WTC11 (cell line): ENCODE results near the gene MEDAG.

ENCODE experiments used
- ATF1 ChIP-seq: sonication (generic); formaldehyde crosslinking; IDR thresholded peaks from 2 replicates; pipeline ENCODE4 v1.8.1; 2023; ENCODE audit warnings: mild to moderate bottlenecking, moderate library complexity, missing genetic modification reagents
- GRHL2 ChIP-seq: fragments of 250-450 bp; sonication (Bioruptor Pico); IDR thresholded peaks from 2 replicates; pipeline ENCODE4 v1.8.0; 2022; ENCODE audit warnings: mild to moderate bottlenecking, moderate library complexity; ENCODE audit not compliant: insufficient replicate concordance, severe bottlenecking
- NFYB ChIP-seq: sonication (generic); formaldehyde crosslinking; conservative IDR thresholded peaks from 2 replicates; pipeline ENCODE4 v1.8.0; 2022; ENCODE audit warnings: low read depth, missing genetic modification reagents
- RELA ChIP-seq: sonication (generic); formaldehyde crosslinking; IDR thresholded peaks from 2 replicates; pipeline ENCODE4 v1.8.1; 2022; ENCODE audit warnings: missing genetic modification reagents, mild to moderate bottlenecking, borderline replicate concordance
- RORB ChIP-seq: fragments of 250-450 bp; sonication (Bioruptor Pico); IDR thresholded peaks from 2 replicates; pipeline ENCODE4 v1.9.0; 2021; ENCODE audit warnings: mild to moderate bottlenecking
- SP1 ChIP-seq: sonication (generic); formaldehyde crosslinking; conservative IDR thresholded peaks from 2 replicates; pipeline ENCODE4 v1.8.1; 2022; ENCODE audit warnings: missing genetic modification reagents
- ZNF396 ChIP-seq: fragments of 250-450 bp; sonication (Bioruptor Pico); IDR thresholded peaks from 2 replicates; pipeline ENCODE4 v1.8.0; 2021; ENCODE audit warnings: mild to moderate bottlenecking, moderate library complexity, borderline replicate concordance
- TF ChIP-seq, protein P1 (sequence below): sonication (generic); formaldehyde crosslinking; conservative IDR thresholded peaks from 2 replicates; pipeline ENCODE4 v1.8.1; 2023; ENCODE audit warnings: mild to moderate bottlenecking, low read depth, missing genetic modification reagents, moderate library complexity
- TF ChIP-seq, protein P2 (sequence below): fragments of 200-600 bp; IDR thresholded peaks from 2 replicates; pipeline ENCODE4 v1.8.0; 2022; ENCODE audit warnings: antibody characterized with exemption
- TF ChIP-seq, protein P3 (sequence below): sonication (generic); formaldehyde crosslinking; IDR thresholded peaks from 2 replicates; pipeline ENCODE4 v1.8.0; 2022; ENCODE audit warnings: mild to moderate bottlenecking, missing genetic modification reagents

DNA sequence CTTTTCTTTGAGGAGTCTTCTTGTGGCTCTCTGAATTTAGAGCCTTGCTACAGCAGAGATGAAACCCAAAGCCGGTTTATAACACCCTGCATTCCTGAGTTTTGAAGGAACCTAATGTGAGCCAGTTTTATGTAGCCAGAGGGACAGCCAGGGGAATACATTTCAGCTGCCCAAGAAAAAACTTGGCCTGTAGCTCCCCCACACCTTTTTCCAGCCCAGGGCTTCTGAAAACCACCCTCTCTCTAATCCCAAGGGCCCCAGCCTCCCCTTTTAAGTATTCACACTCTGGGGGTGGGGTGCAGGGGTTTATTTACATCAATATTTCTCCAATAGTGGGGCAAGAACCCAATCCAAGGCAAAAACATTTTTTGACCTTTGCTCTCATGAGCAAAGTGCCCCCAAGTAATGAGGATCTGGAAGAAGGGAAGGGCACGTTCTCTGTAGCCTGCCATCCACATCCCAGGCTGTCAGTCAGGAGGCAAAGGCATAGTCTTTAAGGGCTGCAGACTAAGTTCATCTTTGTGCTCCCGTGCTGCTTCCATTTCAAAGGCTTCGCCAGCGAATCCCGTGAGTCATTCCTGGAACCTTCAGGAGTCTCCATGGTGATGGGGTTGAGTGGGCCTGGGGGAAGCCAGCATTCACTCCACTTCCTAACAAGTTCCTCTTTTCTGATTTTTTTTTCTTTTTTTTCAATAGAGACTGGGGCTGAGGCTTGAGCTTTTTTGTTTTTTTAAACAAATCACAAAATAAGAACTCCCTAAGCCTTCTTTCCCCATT lies 33.2 kb upstream of the MEDAG start:
- TF ChIP-seq, protein P1, sequence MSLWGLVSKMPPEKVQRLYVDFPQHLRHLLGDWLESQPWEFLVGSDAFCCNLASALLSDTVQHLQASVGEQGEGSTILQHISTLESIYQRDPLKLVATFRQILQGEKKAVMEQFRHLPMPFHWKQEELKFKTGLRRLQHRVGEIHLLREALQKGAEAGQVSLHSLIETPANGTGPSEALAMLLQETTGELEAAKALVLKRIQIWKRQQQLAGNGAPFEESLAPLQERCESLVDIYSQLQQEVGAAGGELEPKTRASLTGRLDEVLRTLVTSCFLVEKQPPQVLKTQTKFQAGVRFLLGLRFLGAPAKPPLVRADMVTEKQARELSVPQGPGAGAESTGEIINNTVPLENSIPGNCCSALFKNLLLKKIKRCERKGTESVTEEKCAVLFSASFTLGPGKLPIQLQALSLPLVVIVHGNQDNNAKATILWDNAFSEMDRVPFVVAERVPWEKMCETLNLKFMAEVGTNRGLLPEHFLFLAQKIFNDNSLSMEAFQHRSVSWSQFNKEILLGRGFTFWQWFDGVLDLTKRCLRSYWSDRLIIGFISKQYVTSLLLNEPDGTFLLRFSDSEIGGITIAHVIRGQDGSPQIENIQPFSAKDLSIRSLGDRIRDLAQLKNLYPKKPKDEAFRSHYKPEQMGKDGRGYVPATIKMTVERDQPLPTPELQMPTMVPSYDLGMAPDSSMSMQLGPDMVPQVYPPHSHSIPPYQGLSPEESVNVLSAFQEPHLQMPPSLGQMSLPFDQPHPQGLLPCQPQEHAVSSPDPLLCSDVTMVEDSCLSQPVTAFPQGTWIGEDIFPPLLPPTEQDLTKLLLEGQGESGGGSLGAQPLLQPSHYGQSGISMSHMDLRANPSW (CRISPR knock-in tag): no peak
- TF ChIP-seq ATF1 (CRISPR knock-in tag) (no peak), RORB (CRISPR knock-in tag) (no peak), ZNF396 (no peak), SP1 (CRISPR knock-in tag) (no peak), NFYB (no peak), GRHL2 (no peak), RELA (no peak)
- TF ChIP-seq, protein P2, sequence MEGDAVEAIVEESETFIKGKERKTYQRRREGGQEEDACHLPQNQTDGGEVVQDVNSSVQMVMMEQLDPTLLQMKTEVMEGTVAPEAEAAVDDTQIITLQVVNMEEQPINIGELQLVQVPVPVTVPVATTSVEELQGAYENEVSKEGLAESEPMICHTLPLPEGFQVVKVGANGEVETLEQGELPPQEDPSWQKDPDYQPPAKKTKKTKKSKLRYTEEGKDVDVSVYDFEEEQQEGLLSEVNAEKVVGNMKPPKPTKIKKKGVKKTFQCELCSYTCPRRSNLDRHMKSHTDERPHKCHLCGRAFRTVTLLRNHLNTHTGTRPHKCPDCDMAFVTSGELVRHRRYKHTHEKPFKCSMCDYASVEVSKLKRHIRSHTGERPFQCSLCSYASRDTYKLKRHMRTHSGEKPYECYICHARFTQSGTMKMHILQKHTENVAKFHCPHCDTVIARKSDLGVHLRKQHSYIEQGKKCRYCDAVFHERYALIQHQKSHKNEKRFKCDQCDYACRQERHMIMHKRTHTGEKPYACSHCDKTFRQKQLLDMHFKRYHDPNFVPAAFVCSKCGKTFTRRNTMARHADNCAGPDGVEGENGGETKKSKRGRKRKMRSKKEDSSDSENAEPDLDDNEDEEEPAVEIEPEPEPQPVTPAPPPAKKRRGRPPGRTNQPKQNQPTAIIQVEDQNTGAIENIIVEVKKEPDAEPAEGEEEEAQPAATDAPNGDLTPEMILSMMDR: no peak
- TF ChIP-seq, protein P3, sequence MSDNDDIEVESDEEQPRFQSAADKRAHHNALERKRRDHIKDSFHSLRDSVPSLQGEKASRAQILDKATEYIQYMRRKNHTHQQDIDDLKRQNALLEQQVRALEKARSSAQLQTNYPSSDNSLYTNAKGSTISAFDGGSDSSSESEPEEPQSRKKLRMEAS (CRISPR knock-in tag): no peak
